ENCODE results near the gene CD82.

DNA sequence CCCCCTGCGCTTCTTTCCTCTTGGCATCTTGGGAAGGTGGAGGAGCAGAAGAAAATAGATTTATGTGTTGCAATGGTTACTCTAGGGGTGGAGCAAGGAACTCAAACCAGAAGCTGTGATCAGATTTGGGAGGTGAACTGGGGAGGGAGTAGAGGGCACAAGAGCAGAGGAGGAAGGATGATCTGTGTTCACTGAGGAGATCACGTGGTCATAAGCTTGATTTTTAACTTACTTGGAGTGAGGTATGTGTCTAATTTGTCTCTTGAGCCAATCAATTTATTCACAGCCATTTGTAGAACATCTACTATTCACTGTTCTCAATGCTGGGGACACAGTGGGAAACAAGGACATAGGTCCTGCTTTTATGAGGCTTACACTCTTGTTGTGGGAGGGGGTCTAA, 24.8 kb upstream of the CD82 start:
- TF ChIP-seq, protein P1, sequence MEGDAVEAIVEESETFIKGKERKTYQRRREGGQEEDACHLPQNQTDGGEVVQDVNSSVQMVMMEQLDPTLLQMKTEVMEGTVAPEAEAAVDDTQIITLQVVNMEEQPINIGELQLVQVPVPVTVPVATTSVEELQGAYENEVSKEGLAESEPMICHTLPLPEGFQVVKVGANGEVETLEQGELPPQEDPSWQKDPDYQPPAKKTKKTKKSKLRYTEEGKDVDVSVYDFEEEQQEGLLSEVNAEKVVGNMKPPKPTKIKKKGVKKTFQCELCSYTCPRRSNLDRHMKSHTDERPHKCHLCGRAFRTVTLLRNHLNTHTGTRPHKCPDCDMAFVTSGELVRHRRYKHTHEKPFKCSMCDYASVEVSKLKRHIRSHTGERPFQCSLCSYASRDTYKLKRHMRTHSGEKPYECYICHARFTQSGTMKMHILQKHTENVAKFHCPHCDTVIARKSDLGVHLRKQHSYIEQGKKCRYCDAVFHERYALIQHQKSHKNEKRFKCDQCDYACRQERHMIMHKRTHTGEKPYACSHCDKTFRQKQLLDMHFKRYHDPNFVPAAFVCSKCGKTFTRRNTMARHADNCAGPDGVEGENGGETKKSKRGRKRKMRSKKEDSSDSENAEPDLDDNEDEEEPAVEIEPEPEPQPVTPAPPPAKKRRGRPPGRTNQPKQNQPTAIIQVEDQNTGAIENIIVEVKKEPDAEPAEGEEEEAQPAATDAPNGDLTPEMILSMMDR (IDR thresholded peaks at IDR 0.05), result no peak
- no peak for TF ChIP-seq POLR2A (IDR thresholded peaks at IDR 0.05)
